GM19467 (cell line): Measurements from ENCODE around the gene LNX2.
A peak's percentile ranks its signal among the peaks of the same experiment; 100 is the strongest.

Experiments used
- ATAC-seq: cut with Tn5 transposase; IDR thresholded peaks from one replicate; pipeline ENCODE4 v1.9.1; 2021; ENCODE audit warnings: mild to moderate bottlenecking, moderate library complexity; ENCODE audit not compliant: unreplicated experiment

Gene LNX2

DNA sequence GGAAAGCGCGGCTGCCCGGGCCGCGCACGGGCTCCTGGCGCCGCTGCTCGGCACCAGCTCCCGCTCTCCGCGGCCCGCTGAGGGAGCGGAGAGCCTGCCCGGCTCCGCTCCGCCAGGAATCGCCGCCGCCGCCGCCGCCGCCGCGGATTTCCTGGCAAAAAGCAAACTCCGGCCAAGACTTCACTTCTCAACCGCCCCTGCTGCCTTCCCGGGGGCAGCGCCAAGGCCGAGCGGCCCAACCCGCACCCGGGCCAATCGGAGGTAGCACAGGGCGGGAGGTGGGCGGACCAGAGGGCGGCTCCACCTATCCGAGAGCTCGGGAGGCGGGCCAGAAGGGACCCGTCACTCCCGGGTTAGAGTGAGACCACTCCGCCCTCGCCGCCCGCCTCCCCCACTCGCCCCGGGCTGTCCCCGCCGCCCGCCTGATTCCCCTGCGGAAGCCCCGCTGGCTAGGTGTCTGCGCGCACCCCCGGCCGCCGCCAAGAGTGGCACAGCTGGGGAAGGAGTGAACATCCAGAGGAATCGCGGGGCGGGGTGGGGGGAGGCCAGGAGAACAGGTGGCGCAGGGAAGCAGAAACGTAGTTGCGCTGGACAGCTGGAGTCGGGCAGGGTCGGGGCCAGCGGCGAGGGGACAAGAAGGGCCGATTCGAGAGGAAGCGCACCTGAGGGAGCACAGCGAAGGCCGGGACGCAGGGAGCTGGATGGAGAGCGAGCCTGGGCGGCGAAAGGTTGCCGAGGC is at the start of gene LNX2:
TSS of gene LNX2 (minus strand) at position 153 of the 739 bp plus-strand sequence. CDS start 38,826 bp downstream, outside the sequence.
- peak; percentile 88 for ATAC-seq

DNA sequence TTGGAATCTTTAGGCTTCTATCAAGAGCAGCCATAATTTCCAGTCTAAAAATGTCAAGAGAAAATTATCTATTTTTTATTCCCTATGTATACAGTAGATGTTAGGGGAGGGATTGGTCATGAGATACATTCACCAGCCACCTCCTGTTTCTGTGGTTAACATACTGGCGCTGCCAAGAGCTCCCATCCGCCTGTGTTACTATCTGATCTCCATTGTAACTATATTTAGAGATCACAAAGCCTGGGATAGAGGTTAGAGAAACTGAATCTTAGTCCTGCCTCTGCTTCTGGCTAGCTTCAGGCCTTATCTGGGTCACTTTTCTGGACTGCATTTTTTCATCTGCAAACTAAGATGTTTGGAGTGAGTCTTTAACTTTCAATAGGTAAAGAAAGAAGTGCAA is 47.6 kb upstream of the LNX2 start:
- no peak for ATAC-seq

DNA sequence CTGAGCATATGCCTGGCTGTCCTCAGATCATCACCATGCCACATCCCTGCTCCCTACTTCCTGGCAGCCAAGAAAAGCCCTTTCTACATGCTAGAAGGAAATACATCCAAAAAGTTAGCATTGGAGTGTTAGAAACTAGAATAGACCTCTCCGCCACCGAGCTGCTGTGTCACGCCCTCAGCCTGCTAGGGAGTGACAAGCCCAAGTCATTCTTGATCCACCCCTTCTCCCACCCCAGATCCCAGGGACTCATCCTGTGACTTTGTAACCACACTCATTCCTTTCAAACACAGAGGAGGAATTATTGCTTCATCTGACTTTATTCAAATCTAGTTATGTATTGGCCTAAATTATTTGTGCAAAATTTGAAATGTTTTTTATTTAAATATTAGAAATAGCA is 46.6 kb upstream of the LNX2 start:
- ATAC-seq: no peak

DNA sequence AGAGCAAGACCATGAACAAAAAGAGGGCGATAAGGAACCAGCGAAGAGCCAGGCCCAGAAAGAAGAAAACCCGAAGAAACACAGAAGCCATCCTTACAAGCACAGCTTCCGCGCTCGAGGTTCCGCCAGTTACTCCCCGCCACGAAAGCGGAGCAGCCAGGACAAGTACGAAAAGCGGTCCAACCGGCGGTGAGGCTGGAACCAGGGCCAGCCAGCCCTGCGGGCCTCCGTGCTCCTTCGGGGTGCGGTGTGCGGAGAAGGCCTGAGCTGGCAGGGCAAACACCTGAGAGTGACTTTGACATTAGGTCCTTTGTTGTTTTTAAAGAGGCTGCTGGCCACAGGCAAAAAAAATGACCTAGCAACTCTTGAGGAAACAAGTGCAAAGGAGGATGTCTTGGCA is 45.4 kb upstream of the LNX2 start:
- ATAC-seq: no peak

DNA sequence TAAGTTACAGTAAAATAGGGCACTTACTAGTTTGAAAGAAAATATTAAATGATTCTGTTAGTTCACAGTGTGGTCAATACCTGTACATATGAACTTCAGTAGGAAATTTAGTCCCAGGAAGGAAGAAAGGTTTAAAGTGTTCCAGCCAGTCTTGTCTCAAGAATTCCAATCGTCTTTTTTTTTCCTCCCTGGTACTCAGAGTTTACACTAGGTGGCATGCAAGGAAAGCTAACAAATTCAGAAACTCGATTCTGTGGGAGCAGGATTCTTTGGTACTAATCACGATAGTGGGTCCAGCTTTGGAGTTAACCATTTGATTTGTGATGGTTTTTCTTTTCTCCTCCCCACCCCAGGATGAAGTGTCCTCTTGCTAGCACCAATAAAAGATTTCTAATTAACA is 45.0 kb upstream of the LNX2 start:
- ATAC-seq: no peak

DNA sequence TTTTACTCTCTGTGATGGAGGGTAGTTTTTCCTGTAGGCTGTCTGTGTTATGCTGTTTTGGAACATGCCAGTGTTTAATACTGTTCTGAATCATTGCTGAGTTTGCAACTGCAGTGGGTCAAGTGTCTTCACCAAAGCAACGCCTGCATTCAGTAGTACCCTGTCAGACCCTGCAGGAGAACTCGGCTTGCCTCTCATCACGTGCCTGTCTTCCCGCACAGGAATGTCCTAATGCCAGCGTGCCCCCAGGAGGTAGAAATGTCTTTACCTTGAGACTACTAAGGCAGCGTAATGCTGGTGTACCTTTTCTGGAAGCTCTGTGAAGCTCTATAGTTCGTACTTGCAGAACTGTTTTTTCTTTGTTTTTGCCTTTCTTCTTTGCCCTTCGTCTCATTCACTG is 43.6 kb upstream of the LNX2 start:
- no peak for ATAC-seq

DNA sequence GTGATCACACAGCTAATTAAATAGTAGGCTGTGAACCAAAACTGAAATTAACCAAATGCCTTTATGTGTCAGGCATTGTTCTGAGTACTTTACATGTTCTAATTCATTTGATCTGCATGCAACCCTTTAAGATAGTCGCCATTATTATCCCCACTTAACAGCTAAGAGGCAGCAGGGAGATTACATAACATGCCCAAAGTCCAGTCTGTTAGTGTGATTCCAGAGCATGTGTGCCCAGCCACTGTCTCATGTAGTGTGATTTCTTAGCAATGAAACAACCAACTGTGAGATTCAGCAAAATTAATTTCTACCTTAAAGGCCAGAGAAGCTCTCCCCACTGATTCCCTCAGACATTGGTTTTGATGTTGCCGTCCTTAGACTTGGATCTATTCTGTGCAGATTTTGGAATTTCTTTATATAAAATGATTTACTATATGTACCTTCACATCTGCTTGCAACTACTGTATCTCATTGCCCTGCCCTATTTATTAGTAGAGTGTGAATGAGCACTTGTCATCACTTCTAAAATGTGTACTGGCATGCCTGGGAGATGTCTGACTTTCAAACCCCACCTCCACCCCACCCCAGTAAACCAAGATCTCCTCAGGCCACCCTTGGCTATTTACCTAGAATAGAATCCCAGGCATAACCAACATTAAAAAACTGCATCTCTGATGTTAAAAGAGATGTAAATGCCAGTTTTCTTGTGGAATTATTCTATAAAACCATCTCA is 42.6 kb upstream of the LNX2 start:
- ATAC-seq: no peak

DNA sequence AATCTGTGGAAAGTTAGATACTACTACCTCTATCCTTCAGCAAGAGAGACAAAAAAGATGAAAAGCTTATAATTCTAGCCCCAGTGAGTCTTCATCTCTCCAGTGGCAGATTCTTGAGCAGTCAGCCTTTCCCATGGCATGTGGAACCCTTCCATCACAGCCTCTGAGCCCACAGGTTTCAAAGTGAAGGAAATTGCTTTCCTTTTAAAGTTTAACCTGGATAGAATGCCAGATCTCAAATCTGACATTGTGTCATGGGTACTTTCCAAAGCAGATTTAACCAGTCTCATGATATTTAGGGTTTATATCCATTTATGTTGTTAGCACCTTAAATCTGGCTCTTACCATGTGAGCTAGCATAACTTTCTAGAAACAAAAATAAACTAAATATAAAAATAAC is 40.7 kb upstream of the LNX2 start:
- ATAC-seq: no peak

DNA sequence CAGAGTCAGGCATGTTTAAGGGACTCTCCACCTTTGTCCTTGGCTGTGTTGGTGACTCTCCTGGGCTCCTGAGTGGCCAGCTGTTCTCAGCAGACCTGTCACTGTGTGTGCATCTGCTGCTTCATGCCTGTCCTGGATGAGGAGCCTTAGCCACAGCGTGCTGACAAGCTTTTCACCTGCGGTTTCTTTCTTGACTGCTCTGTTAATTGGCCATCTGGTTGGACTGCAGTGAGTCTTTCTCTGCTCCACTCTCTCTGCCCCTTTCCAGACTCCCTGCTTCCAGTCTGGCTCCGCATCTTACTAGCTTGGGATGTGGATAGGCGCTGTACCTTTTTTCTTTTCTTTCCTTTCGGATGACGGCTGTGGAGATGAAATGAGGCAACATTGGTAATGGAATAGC is 40.2 kb upstream of the LNX2 start:
- ATAC-seq: no peak

DNA sequence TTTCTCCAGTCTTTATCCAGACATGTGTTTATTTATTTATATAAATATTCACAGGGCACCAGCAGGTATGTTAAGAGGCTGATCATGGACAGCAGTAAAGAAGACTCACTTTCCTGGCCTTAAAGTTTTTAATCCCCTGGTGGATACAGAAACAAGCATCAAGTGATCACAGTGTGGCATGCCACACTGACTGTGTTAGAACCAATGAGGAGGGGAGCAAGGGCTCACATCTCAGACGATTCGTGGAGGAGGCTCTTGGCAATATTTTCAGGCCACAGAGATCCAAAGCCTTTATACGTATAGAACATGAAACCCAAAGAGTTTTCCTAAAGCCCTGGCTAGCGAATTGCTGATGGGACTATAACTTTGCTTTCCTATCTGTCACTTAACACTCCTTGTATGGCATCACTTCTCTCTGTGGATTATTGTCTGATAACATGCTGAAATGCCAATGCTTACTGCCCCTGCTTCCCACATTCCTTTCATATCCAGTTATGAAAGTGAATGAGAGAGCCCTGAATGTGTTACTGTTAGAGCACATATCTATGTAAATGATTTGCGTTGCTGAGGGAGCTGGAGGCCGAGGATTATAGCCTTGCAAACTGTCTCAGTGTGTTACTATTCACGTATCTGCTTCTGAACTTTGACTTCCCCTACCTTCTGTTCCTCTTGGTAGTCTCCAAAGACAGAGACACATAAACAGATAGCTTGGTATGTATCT is 39.0 kb upstream of the LNX2 start:
- no peak for ATAC-seq

DNA sequence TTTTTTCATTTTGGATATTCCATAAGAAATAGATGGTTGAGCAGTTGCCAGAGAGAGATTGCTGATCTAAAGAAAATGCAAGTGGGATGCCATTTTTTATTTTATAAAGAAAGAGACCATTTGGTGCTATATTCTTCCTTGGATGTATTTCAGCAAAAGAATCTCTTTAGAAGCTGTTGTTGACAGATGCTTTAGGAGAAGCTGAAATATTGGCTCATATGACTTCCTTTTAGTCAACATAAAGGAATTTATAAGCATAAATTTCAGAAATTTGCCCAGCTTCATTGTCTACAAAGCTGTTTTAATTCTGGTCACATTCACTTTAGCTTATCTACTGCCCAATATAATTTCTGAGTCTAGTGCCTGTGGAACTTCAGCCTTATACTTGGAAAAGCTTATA is 38.2 kb upstream of the LNX2 start:
- ATAC-seq: no peak

DNA sequence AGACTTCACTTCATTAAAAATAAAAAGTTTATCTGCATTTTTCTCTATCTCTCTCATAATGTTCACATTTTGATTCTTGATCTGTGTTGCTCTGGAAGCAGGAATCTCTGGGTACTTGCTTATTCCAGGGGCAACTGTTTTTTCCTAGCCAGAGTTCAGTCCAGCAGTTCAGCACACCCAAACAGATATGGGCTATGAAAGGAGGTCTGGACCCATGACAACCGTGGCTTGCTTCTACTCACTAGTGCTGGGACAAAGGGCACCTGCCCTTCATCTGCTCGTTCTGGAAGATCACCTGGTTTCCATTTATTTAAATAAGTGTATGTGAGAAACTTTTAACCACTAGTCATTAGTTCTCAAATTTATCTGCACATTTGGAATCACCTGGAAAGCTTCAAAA is 37.4 kb upstream of the LNX2 start:
- no peak for ATAC-seq

DNA sequence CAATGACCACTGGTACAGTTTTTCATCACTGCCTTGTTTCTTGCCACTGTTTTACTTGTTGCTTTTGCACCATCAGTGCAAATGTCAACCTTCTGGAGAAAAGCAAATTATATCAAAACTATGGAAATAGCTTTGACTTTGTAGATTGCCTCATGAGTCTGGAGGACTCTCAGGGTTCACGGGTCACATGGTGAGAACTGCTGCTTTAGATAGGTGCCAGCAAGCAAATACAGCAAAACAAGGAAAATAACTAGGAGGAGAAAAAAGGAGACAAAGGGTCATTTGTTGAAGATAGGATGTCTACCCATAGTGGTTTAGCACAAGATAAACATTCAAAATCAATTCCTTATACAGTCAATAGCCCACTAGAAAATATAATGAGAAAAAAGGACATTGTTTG is 34.5 kb upstream of the LNX2 start:
- ATAC-seq: no peak

DNA sequence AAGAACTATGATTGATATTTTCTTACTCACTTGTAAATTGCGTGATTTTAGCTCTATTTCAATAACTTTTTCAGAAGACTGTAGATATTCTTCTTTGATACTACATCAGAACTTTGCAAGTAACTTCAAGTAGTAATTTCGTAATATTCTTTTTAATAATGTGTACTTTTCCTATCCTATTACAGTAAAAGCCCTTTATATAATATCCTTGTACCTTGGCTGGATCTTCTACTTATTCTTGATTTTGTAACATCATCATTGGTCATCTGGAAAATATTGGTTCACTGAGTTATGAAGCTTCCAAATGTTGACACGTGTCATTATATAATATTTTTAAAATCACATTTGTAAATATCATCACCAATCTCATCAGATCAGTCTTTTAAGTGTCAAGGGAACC is 33.7 kb upstream of the LNX2 start:
- no peak for ATAC-seq

DNA sequence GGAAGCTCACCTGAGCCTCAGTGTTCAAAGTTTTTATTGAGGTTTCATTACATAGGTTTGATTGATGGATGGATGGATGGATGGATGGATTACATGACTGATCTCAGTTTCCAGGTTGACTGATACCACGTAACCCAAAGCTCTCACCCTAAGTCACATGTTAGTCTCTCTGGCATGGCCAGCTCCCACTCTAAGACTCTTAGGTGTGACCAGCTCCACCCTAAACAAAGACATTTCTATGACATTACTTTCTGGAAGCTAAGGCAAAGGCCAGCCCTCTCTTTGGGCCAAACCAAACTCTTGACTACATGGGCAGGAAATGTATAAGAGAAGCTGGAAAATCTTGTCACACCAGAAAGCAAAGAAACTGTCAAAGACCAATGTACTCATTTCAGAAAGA is 30.0 kb upstream of the LNX2 start:
- no peak for ATAC-seq

DNA sequence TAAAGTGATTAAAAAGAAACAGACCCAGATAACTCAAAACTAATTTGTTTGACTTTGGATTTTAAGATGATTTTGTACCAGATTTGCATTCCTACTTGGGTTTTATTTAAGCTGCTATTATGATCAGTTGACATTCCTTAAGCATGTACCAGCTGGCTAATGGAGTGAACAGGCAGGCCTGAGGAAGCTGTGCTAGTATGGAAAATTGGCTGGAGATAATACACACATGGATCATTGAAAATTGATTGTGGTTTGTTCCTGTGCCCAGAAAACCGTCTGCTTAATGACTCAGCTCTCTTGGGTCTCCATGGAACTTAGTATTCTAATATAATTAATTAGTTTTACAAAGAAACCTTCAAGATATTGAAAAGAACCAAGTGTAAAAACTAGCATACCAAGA is 24.0 kb upstream of the LNX2 start:
- ATAC-seq: no peak

DNA sequence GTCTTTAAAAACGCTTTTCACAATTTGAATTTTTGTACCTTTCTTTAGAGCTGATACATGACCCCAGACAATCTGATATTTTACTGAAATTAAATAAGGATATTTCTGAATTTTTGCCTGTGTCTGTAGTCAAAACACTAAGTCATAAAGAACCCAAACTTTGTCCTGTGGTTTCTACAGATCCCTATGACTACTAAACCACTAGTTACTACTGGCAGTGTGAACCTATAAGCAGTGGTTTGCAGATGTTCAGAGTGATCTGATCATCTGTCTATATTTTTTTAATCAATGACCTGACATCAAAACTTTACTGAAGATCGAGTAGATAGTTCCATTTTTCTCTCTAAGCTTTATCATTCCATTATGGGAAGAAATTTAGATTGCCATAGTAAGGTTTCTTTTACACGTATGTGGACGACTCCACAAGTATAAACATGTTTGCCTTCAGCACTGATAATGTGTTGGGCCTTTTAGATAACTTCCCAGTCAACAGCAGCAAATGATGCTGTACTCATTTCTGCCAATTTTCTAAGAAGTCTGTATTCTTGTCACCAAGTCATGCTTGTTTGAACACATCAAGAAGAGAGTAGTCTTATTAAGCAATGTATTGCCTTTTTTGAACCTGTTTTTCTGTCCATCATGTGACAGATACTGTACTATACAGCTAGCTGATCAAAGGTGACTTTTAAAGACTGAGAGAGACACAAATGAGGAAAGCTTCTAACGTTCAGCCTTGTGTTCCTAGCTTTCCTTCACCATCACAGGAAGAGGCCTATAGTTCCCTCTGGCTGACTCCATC is 23.2 kb upstream of the LNX2 start:
- no peak for ATAC-seq

DNA sequence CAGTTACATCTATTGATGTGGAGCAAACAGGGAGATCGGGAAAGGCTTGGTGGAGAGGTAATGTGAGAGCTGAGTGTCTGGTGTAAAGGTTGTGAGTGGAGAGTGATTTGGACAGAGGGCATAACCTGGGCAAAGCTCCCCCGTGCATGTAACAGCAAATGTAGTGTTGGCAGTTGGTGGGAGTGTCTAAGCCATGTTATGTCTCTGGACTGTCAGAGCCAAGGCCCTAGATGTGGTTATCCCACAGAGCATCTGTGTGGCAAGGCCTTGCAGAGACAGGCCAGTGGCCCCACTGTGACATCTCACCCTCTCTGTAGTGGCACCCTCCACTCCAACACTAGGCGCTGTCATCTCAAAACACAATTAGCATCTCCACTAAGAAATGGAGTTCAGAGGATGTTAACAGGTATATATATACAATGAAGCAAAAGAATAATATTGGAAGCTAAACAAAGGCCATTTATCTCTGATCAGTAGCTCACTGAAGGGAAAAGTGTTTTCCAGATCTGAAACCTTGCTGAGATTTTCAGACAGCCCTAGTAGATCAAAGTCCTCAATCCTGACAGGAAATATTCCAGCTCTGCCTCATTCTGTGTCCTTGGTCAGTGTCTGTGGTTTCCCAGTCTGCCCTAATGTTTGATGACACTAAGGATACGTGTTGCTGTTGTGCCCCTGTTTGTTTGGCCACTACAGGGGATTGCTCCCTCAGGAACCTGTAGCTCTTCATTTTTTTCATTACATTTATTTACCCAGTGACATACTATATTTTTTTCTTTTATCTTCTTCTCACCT is 21.6 kb upstream of the LNX2 start:
- no peak for ATAC-seq

DNA sequence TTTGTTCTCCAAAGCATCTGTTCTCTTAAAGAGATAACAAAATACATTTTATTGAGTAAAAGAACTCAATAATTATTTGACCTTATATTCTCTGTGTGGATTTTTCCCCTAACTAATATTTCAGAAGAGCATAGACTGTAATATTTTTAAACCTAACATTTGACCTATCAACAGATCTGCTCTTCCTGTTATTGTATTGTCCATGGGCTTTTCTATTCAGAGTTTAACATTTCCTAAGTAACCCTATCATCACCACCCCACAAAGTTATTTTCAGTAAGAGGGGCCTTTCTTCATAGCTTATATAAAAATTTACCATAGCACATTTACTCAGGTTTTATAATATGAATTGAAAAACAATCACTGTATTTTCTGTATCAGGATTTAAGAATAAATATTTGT is 18.9 kb upstream of the LNX2 start:
- no peak for ATAC-seq

DNA sequence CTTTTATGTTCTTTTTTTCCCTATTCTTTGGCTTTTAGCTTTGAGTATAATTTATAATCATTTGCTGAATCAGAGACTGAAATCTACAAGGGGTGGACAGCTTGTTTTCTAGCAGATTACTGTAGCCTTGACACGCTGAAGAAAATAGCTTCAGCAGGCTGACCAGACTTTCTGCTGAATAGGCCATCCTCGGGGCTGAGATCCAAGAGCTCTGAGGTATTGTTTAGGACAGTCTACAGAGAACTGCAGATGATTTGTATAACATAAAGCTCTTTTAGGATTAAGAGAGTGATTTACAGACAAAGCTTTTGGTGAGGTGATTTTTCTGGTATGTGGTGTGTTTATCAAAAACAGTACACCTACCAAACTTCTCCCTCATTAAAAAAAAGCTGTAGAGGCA is 18.2 kb upstream of the LNX2 start:
- ATAC-seq: no peak
